ENCODE measurements around the gene BEGAIN.

BEGAIN gene

DNA sequence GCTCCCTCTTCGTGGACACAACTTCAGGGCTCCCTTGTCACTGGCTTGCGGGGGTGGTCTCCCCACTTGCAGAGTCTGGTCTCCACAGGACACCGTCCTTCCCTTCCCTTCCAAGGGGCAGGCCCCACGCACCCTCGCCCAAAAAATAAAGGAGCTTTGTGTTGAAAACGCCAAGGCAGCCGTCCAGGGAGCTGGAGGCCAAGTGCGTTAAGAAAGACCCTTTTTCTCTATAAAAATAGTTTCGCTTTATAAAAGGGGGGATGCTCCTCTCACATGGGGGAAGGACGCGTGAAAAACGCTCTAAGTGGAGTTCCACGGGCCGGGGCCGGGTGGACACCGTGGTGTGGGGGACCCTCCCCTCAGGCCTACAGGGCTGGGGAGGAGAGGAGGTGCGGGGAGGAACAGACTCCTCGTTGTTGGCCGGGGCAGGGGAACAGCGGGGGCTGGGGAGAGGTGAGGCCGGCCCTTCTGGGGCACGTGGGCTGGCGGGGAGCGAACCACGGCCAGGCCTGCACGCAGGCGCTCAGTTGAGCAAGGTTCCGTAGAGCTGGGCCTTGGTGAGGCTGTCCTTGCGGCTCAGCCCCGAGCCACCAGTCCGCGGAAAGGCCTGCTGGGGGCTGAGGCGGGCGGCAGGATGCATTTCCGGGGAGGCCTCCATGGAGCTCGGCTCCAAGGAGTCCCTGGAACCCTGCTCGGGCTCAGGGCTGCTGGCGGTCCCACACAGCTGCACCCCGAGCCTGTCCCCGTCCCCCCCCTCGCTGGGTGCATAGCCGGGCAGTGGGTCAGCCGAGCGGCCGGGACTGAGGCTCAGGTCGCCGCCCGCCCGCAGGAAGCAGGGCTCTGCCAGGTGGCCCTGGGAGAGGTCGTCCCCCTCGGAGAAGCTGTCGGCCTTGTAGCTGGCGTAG lies 49.5 kb downstream of the BEGAIN start:
- no peak for DNase-seq (ENCODE audit: low read depth in 2 of 2)
- TF ChIP-seq CTCF (IDR thresholded peaks at IDR 0.05; ENCODE audit: low read depth, low read length) = no peak
- no peak overlapping the region for H3K4me3 ChIP-seq (replicated peaks in 1 of 2; ENCODE audit: low read depth in 2 of 2, low read length in 2 of 2)

GRCh38 chr14:100536721-100537445 lies 50.3 kb downstream of the BEGAIN start:
- no peak for TF ChIP-seq CTCF (IDR thresholded peaks at IDR 0.05; ENCODE audit: low read depth, low read length)
- H3K4me3 ChIP-seq (replicated peaks in 1 of 2; ENCODE audit: low read depth in 2 of 2, low read length in 2 of 2) = no peak overlapping the region
- DNase-seq (ENCODE audit: low read depth in 2 of 2) = no peak

GRCh38 chr14:100536121-100536510 lies 51.1 kb downstream of the BEGAIN start:
- no peak for DNase-seq (ENCODE audit: low read depth in 2 of 2)
- no peak overlapping the region for H3K4me3 ChIP-seq (replicated peaks in 1 of 2; ENCODE audit: low read depth in 2 of 2, low read length in 2 of 2)
- no peak for TF ChIP-seq CTCF (IDR thresholded peaks at IDR 0.05; ENCODE audit: low read depth, low read length)

GRCh38 chr14:100535287-100536120 lies 51.7 kb downstream of the BEGAIN start:
- DNase-seq (ENCODE audit: low read depth in 2 of 2) = no peak
- TF ChIP-seq CTCF (IDR thresholded peaks at IDR 0.05; ENCODE audit: low read depth, low read length) = no peak
- no peak overlapping the region for H3K4me3 ChIP-seq (replicated peaks in 1 of 2; ENCODE audit: low read depth in 2 of 2, low read length in 2 of 2)

DNA sequence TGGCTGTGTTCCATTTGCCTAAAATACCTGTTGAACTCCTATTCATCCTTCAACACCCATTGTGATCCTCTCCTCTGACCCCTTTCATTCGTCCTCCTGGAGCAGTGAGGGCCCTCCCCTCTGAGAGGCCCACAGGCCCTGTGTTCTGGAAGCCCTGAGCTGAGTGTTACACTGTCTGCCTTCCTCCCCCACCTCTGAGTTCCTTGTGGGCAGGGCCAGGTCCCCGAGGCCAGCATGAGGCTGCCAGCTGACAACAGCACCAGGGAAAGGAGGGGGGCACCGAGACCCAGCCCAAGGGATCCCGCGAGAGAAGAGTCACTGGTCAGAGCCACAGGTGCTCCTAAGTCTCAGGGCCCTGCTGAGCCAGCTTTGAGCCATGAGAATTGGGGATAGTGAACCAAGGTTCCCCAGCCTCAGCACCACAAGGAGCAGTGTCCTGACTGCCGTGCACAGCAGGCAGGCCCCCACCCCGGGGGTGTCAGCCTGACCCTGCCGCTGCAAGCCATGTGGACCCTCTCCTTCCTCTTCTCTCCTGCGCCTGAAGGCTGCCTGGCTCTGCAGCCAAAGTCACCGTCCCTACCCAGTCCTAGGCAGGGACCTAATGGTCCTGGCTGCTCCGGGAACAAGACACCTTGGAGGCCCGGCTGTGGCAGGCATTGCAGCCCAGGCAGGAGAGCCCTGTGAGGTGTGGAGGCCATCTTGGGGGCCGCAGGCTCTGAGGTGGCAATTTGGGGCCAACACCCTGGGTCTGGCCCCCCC lies 52.5 kb downstream of the BEGAIN start:
- TF ChIP-seq CTCF (IDR thresholded peaks at IDR 0.05; ENCODE audit: low read depth, low read length) = no peak
- DNase-seq (ENCODE audit: low read depth in 2 of 2) = no peak
- H3K4me3 ChIP-seq (replicated peaks in 1 of 2; ENCODE audit: low read depth in 2 of 2, low read length in 2 of 2) = no peak overlapping the region

Measured in cardiac fibroblast (primary cell).